GM18517 (cell line): ENCODE data around the gene PLEKHM3.
"Not testable (repeated sequence)": the region's sequence is repeated elsewhere in the genome, so short reads cannot be mapped to it uniquely, and the experiment has no call there.

Experiments
- ATAC-seq: cut with Tn5 transposase; IDR thresholded peaks from one replicate; pipeline ENCODE4 v1.9.1; 2021; ENCODE audit warnings: mild to moderate bottlenecking, moderate library complexity; ENCODE audit not compliant: unreplicated experiment

The PLEKHM3 gene

GRCh38 chr2:207831584-207832248, 193.6 kb downstream of the PLEKHM3 start:
- ATAC-seq, result no peak

- no peak for ATAC-seq
Measured at GRCh38 chr2:207830778-207831438, 194.4 kb downstream of the PLEKHM3 start.

GRCh38 chr2:207828361-207829057, 196.8 kb downstream of the PLEKHM3 start:
- no peak for ATAC-seq

GRCh38 chr2:207825978-207826377, 199.3 kb downstream of the PLEKHM3 start:
- no peak for ATAC-seq

- ATAC-seq, result no peak
Measured at GRCh38 chr2:207825045-207825954, 200.0 kb downstream of the PLEKHM3 start.

GRCh38 chr2:207823865-207824264, 201.5 kb downstream of the PLEKHM3 start:
- no peak for ATAC-seq

- no peak for ATAC-seq
Measured at GRCh38 chr2:207819839-207820784, 205.2 kb downstream of the PLEKHM3 start.

GRCh38 chr2:207819021-207819797, 206.1 kb downstream of the PLEKHM3 start:
- no peak for ATAC-seq

- ATAC-seq, result no peak
Measured at GRCh38 chr2:207816546-207816945, 208.8 kb downstream of the PLEKHM3 start.

GRCh38 chr2:207815254-207815653, 210.1 kb downstream of the PLEKHM3 start:
- no peak for ATAC-seq

GRCh38 chr2:207813942-207814341, 211.4 kb downstream of the PLEKHM3 start:
- no peak for ATAC-seq

GRCh38 chr2:207813221-207813916, 212.0 kb downstream of the PLEKHM3 start:
- no peak for ATAC-seq

- no peak for ATAC-seq
Measured at GRCh38 chr2:207812726-207813080, 212.6 kb downstream of the PLEKHM3 start.

GRCh38 chr2:207812058-207812725, 213.1 kb downstream of the PLEKHM3 start:
- no peak for ATAC-seq

- not testable (repeated sequence) for ATAC-seq
Measured at GRCh38 chr2:207811658-207812057, 213.7 kb downstream of the PLEKHM3 start.

- ATAC-seq, result no peak
Measured at GRCh38 chr2:207810200-207810788, 215.0 kb downstream of the PLEKHM3 start.

GRCh38 chr2:207808119-207808518, 217.2 kb downstream of the PLEKHM3 start:
- ATAC-seq, result no peak

GRCh38 chr2:207807516-207807915, 217.8 kb downstream of the PLEKHM3 start:
- no peak for ATAC-seq
